Tibial nerve (tissue), 4 donors: ENCODE measurements around the gene TRDN.

Experiments used
- CTCF ChIP-seq, 5 experiments: fragments of 200-600 bp in 3 of 5; fragments of 450-650 bp in 2 of 5; sonication (generic) in 3 of 5; IDR thresholded peaks; one replicate each; pipeline ENCODE4 v1.5.1; 2016 to 2019; ENCODE audit warnings: antibody characterized with exemption in 5 of 5, mild to moderate bottlenecking in 3 of 5, moderate library complexity in 2 of 5
- EP300 ChIP-seq, 2 donors: sonication (generic); formaldehyde crosslinking; IDR thresholded peaks; one replicate each; pipeline ENCODE4 v1.6.1; 2017; ENCODE audit warnings: antibody characterized with exemption in 2 of 2, mild to moderate bottlenecking in 1 of 2
- POLR2A ChIP-seq, 2 donors: fragments of 450-650 bp; IDR thresholded peaks; one replicate each; pipeline ENCODE4 v1.6.1; 2017; ENCODE audit warnings: antibody characterized with exemption in 2 of 2, mild to moderate bottlenecking in 2 of 2, moderate library complexity in 2 of 2

GRCh38 chr6:123182998-123183397 lies 453.8 kb downstream of the TRDN start:
- no peak for TF ChIP-seq CTCF (IDR thresholded peaks at IDR 0.05)
- TF ChIP-seq POLR2A (IDR thresholded peaks at IDR 0.05): no peak
- TF ChIP-seq EP300 (IDR thresholded peaks at IDR 0.05): no peak
